ENCODE measurements around the gene KCNG2.

The KCNG2 gene

GRCh38 chr18:79786304-79786703 is 11.4 kb upstream of the KCNG2 start:
- DNase-seq = no peak

DNA sequence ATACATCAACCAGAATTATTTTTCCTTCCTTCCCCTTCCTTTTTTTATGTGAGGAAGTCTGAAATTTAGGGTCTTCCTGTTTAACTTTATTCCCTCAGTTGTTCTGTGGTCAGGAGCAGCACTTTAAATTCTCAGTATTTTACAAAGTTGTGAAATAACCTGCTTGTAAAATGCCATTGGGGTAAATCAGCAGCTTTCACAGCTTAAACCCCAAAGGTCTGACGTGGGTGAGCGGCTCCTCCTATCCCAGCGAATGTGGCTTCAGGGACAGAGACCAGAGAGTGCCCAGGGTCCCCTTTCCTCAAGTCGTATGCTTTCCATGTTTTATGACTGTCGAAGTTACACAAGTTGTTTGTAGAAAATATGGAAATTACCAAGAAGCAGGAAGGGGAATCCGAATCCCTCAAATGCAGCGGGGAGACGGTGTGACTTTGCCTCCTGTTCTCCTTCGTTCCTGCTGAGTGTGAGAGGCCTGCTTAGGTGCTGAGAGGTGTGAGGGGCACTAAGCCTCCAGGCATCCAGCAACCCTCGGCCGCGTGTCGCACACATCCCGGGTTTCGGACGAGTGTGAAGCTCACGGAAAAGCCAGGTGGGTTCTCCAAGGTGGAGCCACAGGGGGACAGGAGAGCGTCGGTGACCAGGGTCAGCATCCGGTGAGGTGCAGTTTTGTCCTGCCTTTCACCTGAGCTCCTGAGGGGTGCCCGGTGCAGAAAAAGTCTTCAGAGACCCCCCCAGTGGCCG is 10.8 kb upstream of the KCNG2 start:
- no peak for DNase-seq

GRCh38 chr18:79787527-79787864 is 10.2 kb upstream of the KCNG2 start:
- DNase-seq = no peak

- no peak for DNase-seq
Observed at GRCh38 chr18:79787865-79788733, 9.6 kb upstream of the KCNG2 start.

GRCh38 chr18:79788734-79789085 is 9.0 kb upstream of the KCNG2 start:
- DNase-seq = no peak

GRCh38 chr18:79789091-79789891 is 8.4 kb upstream of the KCNG2 start:
- DNase-seq = no peak

- no peak for DNase-seq
Observed at GRCh38 chr18:79789901-79790890, 7.5 kb upstream of the KCNG2 start.

- DNase-seq = no peak
Observed at GRCh38 chr18:79790996-79791972, 6.5 kb upstream of the KCNG2 start.

- no peak for DNase-seq
Observed at GRCh38 chr18:79792096-79792987, 5.4 kb upstream of the KCNG2 start.

GRCh38 chr18:79792988-79793355 is 4.8 kb upstream of the KCNG2 start:
- DNase-seq = no peak

- DNase-seq = no peak
Observed at GRCh38 chr18:79794846-79795245, 2.9 kb upstream of the KCNG2 start.

DNA sequence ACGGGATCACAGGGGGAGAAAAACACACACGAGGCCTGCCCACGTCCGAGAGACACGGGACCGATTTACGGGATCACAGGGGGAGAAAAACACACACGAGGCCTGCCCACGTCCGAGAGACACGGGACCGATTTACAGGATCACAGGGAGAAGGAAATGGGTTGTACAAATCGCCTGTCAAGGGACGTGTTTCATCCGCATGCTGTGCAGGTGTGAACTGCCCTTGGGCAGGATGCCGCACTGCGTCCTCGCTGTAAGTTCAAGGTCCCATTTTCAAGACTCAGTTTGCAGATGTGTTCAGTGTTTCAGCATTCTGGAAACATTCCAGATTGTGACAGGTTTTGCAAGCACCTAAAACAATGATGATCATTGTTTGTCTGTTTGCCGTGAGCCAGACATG is 2.3 kb upstream of the KCNG2 start:
- no peak for DNase-seq

DNA sequence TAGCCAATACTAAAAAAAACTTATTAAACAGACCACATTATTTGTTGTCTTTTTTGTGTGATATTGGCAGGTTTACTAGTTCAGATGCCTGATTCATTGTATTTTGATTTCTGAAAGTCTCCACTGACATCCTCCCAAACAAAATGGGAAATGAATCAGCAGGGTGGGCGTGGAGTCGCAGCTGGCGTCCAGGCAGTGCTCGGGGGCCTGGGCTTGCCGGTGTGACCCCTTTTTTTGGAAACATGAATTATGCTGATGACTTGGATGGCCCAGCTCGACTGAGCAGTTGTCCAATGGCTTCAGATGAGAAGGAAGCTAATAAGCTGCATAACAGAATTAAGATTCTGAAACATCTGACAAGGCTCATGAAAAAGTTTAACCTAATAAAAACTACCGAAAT is 1.7 kb upstream of the KCNG2 start:
- no peak for DNase-seq

DNA sequence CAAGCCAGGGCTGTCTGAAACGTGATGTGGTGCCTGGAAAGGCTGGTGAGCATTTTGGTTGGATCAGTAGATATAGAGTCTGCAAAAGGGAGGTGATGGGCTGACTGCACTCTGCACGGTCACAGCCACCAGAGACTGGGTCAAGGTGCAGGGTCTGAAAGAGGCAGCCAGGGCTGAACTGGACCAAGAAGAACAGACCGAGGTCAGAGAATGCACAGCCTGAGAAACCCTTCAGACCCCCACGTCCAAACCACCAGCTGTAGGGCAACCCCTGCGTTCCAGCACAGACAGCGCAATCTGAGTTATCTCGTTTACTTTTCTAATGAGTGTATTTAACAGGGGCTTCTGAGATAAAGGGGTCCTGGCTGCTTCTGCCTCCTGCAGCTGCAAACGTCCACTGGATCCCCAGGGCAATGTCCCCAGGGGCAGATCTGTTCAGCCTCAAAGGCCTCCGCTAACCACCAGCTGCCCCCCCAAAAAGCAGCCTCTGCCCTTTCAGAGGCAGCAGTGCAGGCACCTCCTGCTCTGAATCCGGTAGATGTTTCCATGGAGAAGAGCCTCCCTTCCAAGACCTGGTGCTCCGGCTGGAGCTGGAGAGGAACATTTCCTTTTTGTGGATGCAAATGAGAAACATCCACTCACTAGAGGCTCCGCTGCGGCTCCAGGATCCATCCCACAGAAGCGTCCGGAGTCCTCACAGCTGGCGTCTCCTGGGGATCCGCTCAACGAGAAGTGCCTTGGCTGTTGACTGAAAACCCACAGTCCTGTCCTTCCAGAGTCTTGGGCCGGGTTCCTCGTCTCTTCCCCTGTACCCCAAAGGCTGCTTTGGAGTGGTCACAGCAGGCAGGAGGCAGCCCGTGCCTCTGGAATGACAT is 970 bp upstream of the KCNG2 start:
- DNase-seq = no peak

GRCh38 chr18:79798346-79798998 is 734 bp downstream of the KCNG2 start:
- no peak for DNase-seq

DNA sequence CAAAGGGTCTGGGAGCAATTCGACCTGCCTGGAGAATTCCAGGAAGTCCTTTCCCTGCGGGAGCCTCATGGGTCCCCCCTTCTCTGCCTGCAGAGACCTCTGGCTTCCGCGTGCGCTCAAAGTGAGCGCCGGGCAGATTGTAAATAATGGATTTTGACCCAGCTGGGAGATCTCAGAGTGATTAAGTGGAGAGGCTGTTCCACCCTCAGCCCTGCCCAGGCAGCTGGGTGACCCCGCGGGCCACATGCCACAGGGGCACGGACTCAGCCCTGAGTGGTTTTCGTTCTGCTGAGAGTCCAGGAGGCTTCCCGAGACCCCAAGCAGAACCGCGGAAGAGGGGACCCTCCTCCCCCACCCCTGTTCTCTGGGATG is 1.2 kb downstream of the KCNG2 start:
- no peak for DNase-seq

- DNase-seq = no peak
Observed at GRCh38 chr18:79799619-79800370, 2.1 kb downstream of the KCNG2 start.

Measured in activated CD4-positive, alpha-beta T cell treated with anti-CD3 and anti-CD28 coated beads, Interleukin-2, amount 50 U/mL, for 48 hours (primary cell).